PFSK-1 (cell line): ENCODE measurements around the gene PGF.

Experiments
- FOXP2 ChIP-seq: optimal IDR thresholded peaks from 2 replicates; pipeline ENCODE3; 2011; ENCODE audit warnings: borderline replicate concordance, control low read depth, inconsistent platforms; ENCODE audit not compliant: insufficient read depth; ENCODE audit errors: extremely low read length, extremely low read depth
- POLR2AphosphoS5 ChIP-seq: IDR thresholded peaks from 2 replicates; pipeline ENCODE4 v1.6.1; 2012; ENCODE audit warnings: low read depth, mild to moderate bottlenecking, control low read depth, low read length, moderate library complexity
- REST ChIP-seq, 2 experiments: IDR thresholded peaks; 2 replicates each; pipeline versions ENCODE4 v1.6.1 to v1.8.0; 2011 to 2012; ENCODE audit warnings: low read depth in 2 of 2, low read length in 2 of 2, control low read depth in 1 of 2, inconsistent platforms in 1 of 2, mild to moderate bottlenecking in 1 of 2, moderate library complexity in 1 of 2; ENCODE audit not compliant: insufficient read depth in 1 of 2
- SIN3A ChIP-seq: IDR thresholded peaks from 2 replicates; pipeline ENCODE4 v1.6.1; 2012; ENCODE audit warnings: mild to moderate bottlenecking, low read length, moderate library complexity, borderline replicate concordance; ENCODE audit not compliant: insufficient read depth
- TAF1 ChIP-seq: IDR thresholded peaks from 2 replicates; pipeline ENCODE4 v1.6.1; 2012; ENCODE audit warnings: low read length, control low read depth, borderline replicate concordance; ENCODE audit not compliant: insufficient read depth

PGF gene

GRCh38 chr14:74911221-74911620 is 44.2 kb downstream of the PGF start:
- TF ChIP-seq REST (IDR thresholded peaks at IDR 0.05; ENCODE audit: insufficient read depth in 1 of 2, low read depth in 2 of 2, low read length in 2 of 2) (no peak), TAF1 (no peak), POLR2AphosphoS5 (no peak), SIN3A (no peak), FOXP2 (no peak)

- TF ChIP-seq REST (IDR thresholded peaks at IDR 0.05; ENCODE audit: insufficient read depth in 1 of 2, low read depth in 2 of 2, low read length in 2 of 2) (no peak), SIN3A (no peak), FOXP2 (no peak), TAF1 (no peak), POLR2AphosphoS5 (no peak)
Observed at GRCh38 chr14:74910556-74910955, 44.8 kb downstream of the PGF start.

- no peak for TF ChIP-seq SIN3A
- no peak for TF ChIP-seq TAF1
- TF ChIP-seq FOXP2: no peak
- TF ChIP-seq REST (IDR thresholded peaks at IDR 0.05; ENCODE audit: insufficient read depth in 1 of 2, low read depth in 2 of 2, low read length in 2 of 2): no peak
Observed at GRCh38 chr14:74909911-74910310, 45.5 kb downstream of the PGF start.

- TF ChIP-seq FOXP2 (no peak), REST (IDR thresholded peaks at IDR 0.05; ENCODE audit: insufficient read depth in 1 of 2, low read depth in 2 of 2, low read length in 2 of 2) (no peak), TAF1 (no peak), SIN3A (no peak), POLR2AphosphoS5 (no peak)
Observed at GRCh38 chr14:74909501-74909900, 45.9 kb downstream of the PGF start.

- TF ChIP-seq POLR2AphosphoS5 (no peak), FOXP2 (no peak), REST (IDR thresholded peaks at IDR 0.05; ENCODE audit: insufficient read depth in 1 of 2, low read depth in 2 of 2, low read length in 2 of 2) (no peak), TAF1 (no peak), SIN3A (no peak)
Observed at GRCh38 chr14:74908861-74909341, 46.5 kb downstream of the PGF start.
